ENCODE data around the gene LKAAEAR1.

DNA sequence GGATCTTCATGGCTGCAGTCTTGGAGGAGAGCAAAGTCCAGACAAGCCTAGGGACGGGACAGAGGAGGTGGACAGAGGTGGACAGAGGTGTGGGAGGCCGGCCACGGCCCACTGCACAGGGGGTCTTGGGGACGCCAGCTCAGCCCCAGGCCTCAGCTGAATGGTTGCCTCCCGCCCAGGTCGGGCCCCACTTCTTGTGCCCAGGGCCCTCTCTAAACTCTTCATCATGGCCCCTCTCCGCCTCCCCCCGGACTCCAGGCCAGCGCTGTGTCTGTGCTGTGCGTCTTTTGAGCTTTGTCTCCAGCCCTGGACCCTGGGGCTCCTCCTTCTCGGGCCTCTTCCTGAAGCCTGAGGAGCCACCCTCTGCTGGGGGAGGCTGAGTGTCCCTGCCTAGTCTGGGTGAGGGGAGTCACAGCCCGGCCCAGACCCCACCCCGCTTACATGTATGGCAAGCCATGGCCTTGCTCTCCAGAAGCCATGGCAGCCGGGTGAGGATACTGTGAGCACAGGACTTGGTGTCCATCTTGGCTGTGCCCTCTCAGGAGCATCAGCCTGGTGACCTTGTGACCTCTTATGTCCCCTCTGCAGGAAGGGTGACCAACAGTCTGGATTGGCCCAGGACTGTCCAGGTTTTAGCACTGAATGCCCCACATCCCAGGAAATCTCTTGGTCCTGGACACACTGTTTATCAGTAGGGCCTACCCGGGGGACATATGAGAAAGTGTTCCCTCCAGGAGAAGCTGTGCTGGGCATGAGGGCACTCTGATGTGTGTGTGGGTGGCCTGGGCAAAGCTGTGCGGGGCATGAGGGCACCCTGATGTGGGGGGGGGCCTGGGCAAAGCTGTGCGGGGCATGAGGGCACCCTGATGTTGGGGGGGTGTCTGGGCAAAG, 32.6 kb upstream of the LKAAEAR1 start:
- TF ChIP-seq CTCF (IDR thresholded peaks at IDR 0.05) (no peak), POLR2A (IDR thresholded peaks at IDR 0.05) (no peak)
